Right cardiac atrium (tissue), 5 donors: ENCODE measurements around the gene RPL29. TPM values are rescaled to one million over a fixed set of nuclear protein-coding genes. Genes with fewer than 3 reads are reported as not detected.

Source experiments
- ATAC-seq, 2 donors: fragments of 200-7000 bp; cut with Tn5 transposase; one replicate each; pipeline versions ENCODE4 v1.8.0 to v1.9.1; 2020; ENCODE audit warnings: moderate library complexity in 2 of 2, mild to moderate bottlenecking in 1 of 2
- DNase-seq, 3 donors: peaks; one replicate each; pipeline ENCODE4 v3.0.0-alpha.2; 2020
- H3K27ac ChIP-seq: one replicate; pipeline ENCODE4 v1.5.1; 2013; ENCODE audit warnings: mild to moderate bottlenecking, low read length, control low read depth, moderate library complexity
- H3K27me3 ChIP-seq: one replicate; pipeline ENCODE4 v1.6.1; 2013; ENCODE audit not compliant: control insufficient read depth, insufficient read depth
- H3K4me1 ChIP-seq: one replicate; pipeline ENCODE4 v1.6.1; 2013; ENCODE audit warnings: low read length; ENCODE audit not compliant: control insufficient read depth, insufficient read depth
- H3K4me3 ChIP-seq: one replicate; pipeline ENCODE4 v1.5.1; 2013; ENCODE audit warnings: low read length, control low read depth
- H3K9me3 ChIP-seq: one replicate; pipeline ENCODE4 v1.6.1; 2013; ENCODE audit warnings: low read length; ENCODE audit not compliant: control insufficient read depth
- WGBS: extraction: QIAGEN DNeasy Blood & Tissue Kit; methylation state at CpG from one replicate; pipeline ENCODE4 v1.1.7; 2013; 5-methylcytosine and 5-hydroxymethylcytosine counted together
- intact Hi-C, 4 donors: fragments of 100-400 bp; cut with DNase I; formaldehyde crosslinking; loops; one replicate each; pipeline versions ENCODE4 v1.11.0 to v1.14.0; 2022 to 2023
- polyA plus RNA-seq: library from polyadenylated mRNA; stranded (reverse); fragments of 200-250 nt; gene quantifications from one replicate; pipeline ENCODE4 v1.2.3, GENCODE V29; 2013
- total RNA-seq, 4 donors: library from RNA; stranded (reverse); fragmentation: NEBNext Ultra II Directional; extraction: Animal tissue kit (Norgen Biotek cat#: 25700); gene quantifications; one replicate each; pipeline ENCODE4 v1.2.1, GENCODE V29; 2021
- donor health status: healthy with polysubstance abuse.
- donor health status: DM: no; HTN: yes; CAD: no.
- donor health status: DM: no; HTN: no; CAD: no.
- donor health status: DM: no; HTN: yes; CAD: no; lungs with severe emphysema.
- donor health status: DM: yes; HTN: yes; CAD: no.

RPL29 gene
- total and polyA plus RNA-seq, 5 donors: 548 to 1,285 (median 645) TPM

GRCh38 chr3:51961602-51962569 is 33.8 kb downstream of the RPL29 start:
- peaks cover 33% of the 10 kb centered on the region for H3K4me1 ChIP-seq
- intact Hi-C loops: no loop called here
- ATAC-seq (peak; percentile 41 to 62), DNase-seq (peak in 2 of 3 donors; percentile 74 to 82)
- H3K4me3 ChIP-seq: no peak overlapping the region
- no peaks in the 10 kb centered on the region for H3K27me3 ChIP-seq
- H3K27ac ChIP-seq: peak overlapping the region; percentile 66
- H3K9me3 ChIP-seq: no peaks in the 10 kb centered on the region
- WGBS: 56% methylated on average over 9 of the region's 9 CpGs

- Histone ChIP-seq H3K4me1 (peaks cover 32% of the 10 kb centered on the region), H3K4me3 (no peak overlapping the region), H3K27ac (no peak overlapping the region), H3K9me3 (no peaks in the 10 kb centered on the region), H3K27me3 (no peaks in the 10 kb centered on the region)
- 91% methylated on average over 18 of the region's 18 CpGs for WGBS
- DNase-seq: peak in 2 of 3 donors; percentile 41 to 63
- intact Hi-C loops: no loop called here
- no peak for ATAC-seq
Measured at GRCh38 chr3:51961011-51961410, 34.7 kb downstream of the RPL29 start.

GRCh38 chr3:51960386-51960785 is 35.3 kb downstream of the RPL29 start:
- ATAC-seq (no peak), DNase-seq (peak in 2 of 3 donors; percentile 61 to 69)
- Histone ChIP-seq H3K4me1 (peaks cover 31% of the 10 kb centered on the region), H3K4me3 (no peak overlapping the region), H3K27me3 (no peaks in the 10 kb centered on the region), H3K9me3 (no peaks in the 10 kb centered on the region), H3K27ac (no peak overlapping the region)
- WGBS: 81% methylated on average over 10 of the region's 10 CpGs
- intact Hi-C loops: no loop called here

- DNase-seq (peak in 2 of 3 donors; percentile 31 to 51), ATAC-seq (no peak)
- intact Hi-C loops: no loop called here
- Histone ChIP-seq H3K4me1 (peaks cover 24% of the 10 kb centered on the region), H3K27me3 (no peaks in the 10 kb centered on the region), H3K9me3 (no peaks in the 10 kb centered on the region), H3K27ac (no peak overlapping the region), H3K4me3 (no peak overlapping the region)
- 98% methylated on average over 7 of the region's 7 CpGs for WGBS
Measured at GRCh38 chr3:51959651-51960050, 36.0 kb downstream of the RPL29 start.

- peak in 2 of 3 donors; percentile 41 to 42 for DNase-seq
- 93% methylated on average over 20 of the region's 20 CpGs for WGBS
- intact Hi-C loops: no loop called here
- Histone ChIP-seq H3K4me1 (peaks cover 17% of the 10 kb centered on the region), H3K9me3 (no peaks in the 10 kb centered on the region), H3K27ac (no peak overlapping the region), H3K4me3 (no peak overlapping the region), H3K27me3 (no peaks in the 10 kb centered on the region)
- no peak for ATAC-seq
Measured at GRCh38 chr3:51958603-51959521, 36.8 kb downstream of the RPL29 start.

- DNase-seq: peak in 2 of 3 donors; percentile 53 to 61
- intact Hi-C loops: no loop called here
Measured at GRCh38 chr3:51957520-51958205, 38.0 kb downstream of the RPL29 start.

GRCh38 chr3:51955893-51956770 is 39.6 kb downstream of the RPL29 start:
- intact Hi-C loops: no loop called here
- WGBS: 3% methylated on average over 97 of the region's 97 CpGs
- Histone ChIP-seq H3K4me3 (peak overlapping the region; percentile 8), H3K27ac (peak overlapping the region; percentile 19), H3K27me3 (no peaks in the 10 kb centered on the region), H3K9me3 (no peaks in the 10 kb centered on the region), H3K4me1 (peaks cover 2% of the 10 kb centered on the region)
- DNase-seq (peak; percentile 70 to 90 (median 88)), ATAC-seq (peak; percentile 78 to 83)

More at GRCh38 chr3:51957520-51958205, 38.0 kb downstream of the RPL29 start:
- H3K27ac ChIP-seq: no peak overlapping the region
- whole genome bisulfite sequencing: 92% methylated on average over 15 of the region's 15 CpGs
- no peaks in the 10 kb centered on the region for H3K27me3 ChIP-seq
- peaks cover 9% of the 10 kb centered on the region for H3K4me1 ChIP-seq
- no peak overlapping the region for H3K4me3 ChIP-seq
- no peaks in the 10 kb centered on the region for H3K9me3 ChIP-seq
- ATAC-seq: no peak

GRCh38 chr3:51955175-51955892 is 40.4 kb downstream of the RPL29 start, which contains the start of gene GPR62:
Gene GPR62 (plus strand): TSS chr3:51955381. CDS start chr3:51955653, 272 bp downstream.
- Histone ChIP-seq H3K4me3 (peak within 1 kb of the TSS; percentile 8), H3K27me3 (no peaks in the 10 kb centered on the region), H3K27ac (peak within 1 kb of the TSS; percentile 19), H3K9me3 (no peaks in the 10 kb centered on the region), H3K4me1 (peaks cover 2% of the 10 kb centered on the region)
- intact Hi-C loops: no loop called here
- 27% methylated on average over 33 of the region's 33 CpGs for WGBS
- peak in 1 of 2 donors; percentile 15 for ATAC-seq
- DNase-seq: peak in 1 of 3 donors; percentile 69

GRCh38 chr3:51954713-51955112 is 41.0 kb downstream of the RPL29 start:
- no peak for DNase-seq
- intact Hi-C loops: no loop called here
- 84% methylated on average over 1 of the region's 1 CpG for WGBS
- no peaks in the 10 kb centered on the region for H3K9me3 ChIP-seq
- peaks cover 2% of the 10 kb centered on the region for H3K4me1 ChIP-seq
- no peak overlapping the region for H3K4me3 ChIP-seq
- no peak for ATAC-seq
- no peak overlapping the region for H3K27ac ChIP-seq
- no peaks in the 10 kb centered on the region for H3K27me3 ChIP-seq
